ENCODE results near the gene ADAM19. TPM values are rescaled to one million over a fixed set of nuclear protein-coding genes. Genes with fewer than 3 reads are reported as not detected.

ADAM19 gene
- polyA plus RNA-seq, 3 donors: 9.8 to 11.1 (median 11.1) TPM

- DNase-seq: no peak
Measured at GRCh38 chr5:157599565-157599964, 24.0 kb upstream of the ADAM19 start.

GRCh38 chr5:157598350-157598936 is 22.9 kb upstream of the ADAM19 start:
- no peak for DNase-seq

- no peak for DNase-seq
Measured at GRCh38 chr5:157597277-157597676, 21.7 kb upstream of the ADAM19 start.

- DNase-seq: no peak
Measured at GRCh38 chr5:157596487-157596886, 20.9 kb upstream of the ADAM19 start.

GRCh38 chr5:157594675-157595459 is 19.3 kb upstream of the ADAM19 start:
- DNase-seq: no peak

- DNase-seq: no peak
Measured at GRCh38 chr5:157594257-157594656, 18.7 kb upstream of the ADAM19 start.

- no peak for DNase-seq
Measured at GRCh38 chr5:157593052-157593757, 17.6 kb upstream of the ADAM19 start.

- no peak for DNase-seq
Measured at GRCh38 chr5:157592594-157592993, 17.0 kb upstream of the ADAM19 start.

GRCh38 chr5:157590478-157590877 is 14.9 kb upstream of the ADAM19 start:
- no peak for DNase-seq

- no peak for DNase-seq
Measured at GRCh38 chr5:157584628-157585027, 9.1 kb upstream of the ADAM19 start.

- DNase-seq: no peak
Measured at GRCh38 chr5:157582731-157583620, 7.4 kb upstream of the ADAM19 start.

- DNase-seq: no peak
Measured at GRCh38 chr5:157581901-157582300, 6.3 kb upstream of the ADAM19 start.

GRCh38 chr5:157578079-157578780 is 2.7 kb upstream of the ADAM19 start:
- no peak for DNase-seq

- DNase-seq: no peak
Measured at GRCh38 chr5:157576678-157577077, 1.1 kb upstream of the ADAM19 start.

- DNase-seq: peak; percentile 28
Measured at GRCh38 chr5:157574456-157575380, 857 bp downstream of the ADAM19 start.

- no peak for DNase-seq
Measured at GRCh38 chr5:157571357-157571827, 4.2 kb downstream of the ADAM19 start.

GRCh38 chr5:157570531-157571200 is 4.9 kb downstream of the ADAM19 start:
- DNase-seq: no peak

- no peak for DNase-seq
Measured at GRCh38 chr5:157568720-157569119, 6.9 kb downstream of the ADAM19 start.

- DNase-seq: no peak
Measured at GRCh38 chr5:157568222-157568621, 7.4 kb downstream of the ADAM19 start.
